ENCODE measurements around the gene PTOV1.

GRCh38 chr19:49883094-49883493, 32.1 kb downstream of the PTOV1 start:
- TF ChIP-seq CTCF (conservative IDR thresholded peaks at IDR 0.05; ENCODE audit: low read depth, low read length) (no peak), POLR2A (IDR thresholded peaks at IDR 0.05; ENCODE audit: low read depth, low read length) (no peak), CHD1 (IDR thresholded peaks at IDR 0.05; ENCODE audit: low read depth, low read length) (no peak), SMC3 (IDR thresholded peaks at IDR 0.05; ENCODE audit: low read depth, low read length) (no peak), BHLHE40 (IDR thresholded peaks at IDR 0.05; ENCODE audit: low read depth, low read length) (no peak), MXI1 (IDR thresholded peaks at IDR 0.05; ENCODE audit: borderline replicate concordance, low read depth, low read length) (no peak), MAFK (IDR thresholded peaks at IDR 0.05; ENCODE audit: low read depth, low read length) (no peak)
